ENCODE measurements around the gene HSD17B12. TPM values are rescaled to one million over a fixed set of nuclear protein-coding genes. Genes with fewer than 3 reads are reported as not detected.

Gene HSD17B12
- total and polyA plus RNA-seq, 2 experiments from 2014 or later = 128 to 168 TPM

DNA sequence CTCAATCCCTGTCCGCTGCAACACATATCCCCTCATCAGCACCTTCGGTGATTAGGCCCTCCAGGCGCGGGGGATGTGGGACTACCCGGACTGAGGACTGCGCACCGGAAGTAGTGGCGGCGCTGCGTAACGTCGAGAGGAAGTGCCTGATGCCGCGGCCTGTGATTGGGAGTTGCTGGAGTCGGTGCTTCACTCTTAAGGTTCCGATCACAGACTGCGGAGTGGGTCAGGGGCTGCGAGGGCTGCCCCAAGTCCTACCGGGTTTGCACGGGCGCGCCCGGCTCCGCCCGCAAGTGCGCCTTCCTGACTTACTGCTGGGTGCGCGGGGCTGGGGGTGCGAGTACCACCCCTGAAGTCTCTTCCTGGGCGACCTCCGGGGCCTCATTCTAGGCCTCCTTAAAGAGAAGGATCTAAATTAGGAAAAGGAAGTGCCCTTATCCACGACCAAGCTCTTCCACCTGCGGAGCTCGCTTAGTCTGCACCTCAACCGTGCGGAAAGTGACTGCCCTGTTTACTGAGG, 200.2 kb downstream of the HSD17B12 start, which contains the start of gene ALKBH3:
ALKBH3 (plus strand) TSS at position 192 of the 520 bp plus-strand sequence. CDS start 1,822 bp downstream, outside the sequence.
- Histone ChIP-seq H2AFZ (peak within 1 kb of the TSS; percentile 100), H3K27ac (ENCODE audit: low read depth) (no peak within 1 kb of the TSS), H3F3A (replicated peaks; ENCODE audit: low read depth) (no peaks in the 10 kb centered on the region), H3K36me3 (ENCODE audit: insufficient read depth) (no peaks in the 10 kb centered on the region), H3K4me1 (ENCODE audit: insufficient read depth) (0 out of 2 replicates have a peak, but pooled peaks cover 5% of the 10 kb centered on the region), H3K4me3 (peak within 1 kb of the TSS; percentile 75), H3K27me3 (ENCODE audit: insufficient read depth) (peaks cover 22% of the 10 kb centered on the region), H3K4me2 (peak within 1 kb of the TSS; percentile 79), H4K20me1 (replicated peaks; ENCODE audit: insufficient read depth) (no peaks in the 10 kb centered on the region), H3K9me2 (ENCODE audit: insufficient read depth) (peaks cover 14% of the 10 kb centered on the region), H3K79me2 (replicated peaks; ENCODE audit: insufficient read depth) (peaks cover 4% of the 10 kb centered on the region; the same call in 1 of the 2 replicates)
- Mint-ChIP-seq H3K4me1 (peaks cover 10% of the 10 kb centered on the region), H3K27ac (peak within 1 kb of the TSS; percentile 75), H3K4me3 (peak within 1 kb of the TSS; percentile 84), H3K27me3 (ENCODE audit: insufficient read depth, low read depth, poor library complexity) (peaks cover 13% of the 10 kb centered on the region), H3K36me3 (ENCODE audit: low read depth) (peaks cover 12% of the 10 kb centered on the region; the same call in 1 of the 3 replicates), H3K9me3 (peaks cover 2% of the 10 kb centered on the region; the same call in 1 of the 3 replicates)
- ATAC-seq = peak; percentile 100
- TF ChIP-seq ZNF331 (CRISPR knock-in tag; IDR thresholded peaks at IDR 0.05; ENCODE audit: low read depth) (peak; percentile 53), EZH2 (IDR thresholded peaks at IDR 0.05; ENCODE audit: low read depth, unreplicated experiment) (no peak), ZNF462 (CRISPR knock-in tag; IDR thresholded peaks at IDR 0.05) (no peak), CTCF (conservative IDR thresholded peaks at IDR 0.05; ENCODE audit: low read depth in 2 of 2) (no peak), ZNF114 (CRISPR knock-in tag; IDR thresholded peaks at IDR 0.05) (peak; percentile 99), NANOG (IDR thresholded peaks at IDR 0.05; ENCODE audit: borderline replicate concordance) (no peak), JUNB (IDR thresholded peaks at IDR 0.05; ENCODE audit: unreplicated experiment) (no peak), POLR2AphosphoS5 (IDR thresholded peaks at IDR 0.05; ENCODE audit: low read depth) (peak; percentile 34; the same call in 1 of the 2 replicates), STAT1 (IDR thresholded peaks at IDR 0.05; ENCODE audit: unreplicated experiment) (no peak), EZH2phosphoT487 (IDR thresholded peaks at IDR 0.05; ENCODE audit: unreplicated experiment) (no peak), CREB1 (CRISPR knock-in tag; IDR thresholded peaks at IDR 0.05; ENCODE audit: low read depth) (peak; percentile 92), REST (IDR thresholded peaks at IDR 0.05; ENCODE audit: unreplicated experiment) (no peak)
- TF ChIP-seq, protein P1, sequence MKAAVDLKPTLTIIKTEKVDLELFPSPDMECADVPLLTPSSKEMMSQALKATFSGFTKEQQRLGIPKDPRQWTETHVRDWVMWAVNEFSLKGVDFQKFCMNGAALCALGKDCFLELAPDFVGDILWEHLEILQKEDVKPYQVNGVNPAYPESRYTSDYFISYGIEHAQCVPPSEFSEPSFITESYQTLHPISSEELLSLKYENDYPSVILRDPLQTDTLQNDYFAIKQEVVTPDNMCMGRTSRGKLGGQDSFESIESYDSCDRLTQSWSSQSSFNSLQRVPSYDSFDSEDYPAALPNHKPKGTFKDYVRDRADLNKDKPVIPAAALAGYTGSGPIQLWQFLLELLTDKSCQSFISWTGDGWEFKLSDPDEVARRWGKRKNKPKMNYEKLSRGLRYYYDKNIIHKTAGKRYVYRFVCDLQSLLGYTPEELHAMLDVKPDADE (IDR thresholded peaks at IDR 0.05) = peak; percentile 80
- DNase-seq (ENCODE audit: low spot score) = peak; percentile 97

All from GM23338 (cell line).